ENCODE results near the gene LHPP. TPM values are rescaled to one million over a fixed set of nuclear protein-coding genes. Genes with fewer than 3 reads are reported as not detected.

The LHPP gene
- total and polyA plus RNA-seq, 2 experiments from 2014 or later = 27.4 to 40.2 TPM

DNA sequence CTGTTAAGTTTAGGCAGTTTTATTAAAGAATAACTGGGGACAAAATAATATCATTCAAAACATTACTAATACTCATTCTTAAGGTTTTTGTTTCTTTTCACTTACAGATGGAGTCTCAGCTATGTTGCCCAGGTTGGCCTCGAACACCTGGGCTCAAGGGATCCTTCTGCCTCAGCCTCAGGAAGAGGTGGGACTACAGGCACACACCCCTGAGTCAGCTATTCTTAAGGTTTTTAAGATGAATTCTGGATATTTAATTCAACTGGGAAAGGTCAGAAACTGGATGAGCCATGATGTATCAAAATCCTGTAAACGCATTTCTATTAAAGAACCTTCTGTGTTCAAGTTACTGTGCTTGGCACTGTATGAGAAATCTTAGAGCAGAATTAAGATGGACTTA, 46.4 kb upstream of the LHPP start:
- Histone ChIP-seq H3K9me2 (ENCODE audit: insufficient read depth) (no peaks in the 10 kb centered on the region), H3K79me2 (replicated peaks; ENCODE audit: insufficient read depth) (peaks cover 68% of the 10 kb centered on the region), H2AFZ (no peak overlapping the region), H3K36me3 (ENCODE audit: insufficient read depth) (no peaks in the 10 kb centered on the region; the same call in 1 of the 2 replicates), H3K27me3 (ENCODE audit: insufficient read depth) (0 out of 2 replicates have a peak, but pooled peaks cover 2% of the 10 kb centered on the region), H3F3A (replicated peaks; ENCODE audit: low read depth) (peaks cover 3% of the 10 kb centered on the region; the same call in 1 of the 2 replicates), H3K4me3 (no peak overlapping the region), H3K4me1 (ENCODE audit: insufficient read depth) (peaks cover 27% of the 10 kb centered on the region), H3K4me2 (peak overlapping the region; percentile 34; the same call in 1 of the 2 replicates), H3K27ac (ENCODE audit: low read depth) (no peak overlapping the region), H4K20me1 (replicated peaks; ENCODE audit: insufficient read depth) (peaks cover 21% of the 10 kb centered on the region)
- DNase-seq (ENCODE audit: low spot score) (no peak), ATAC-seq (no peak)
- no peak overlapping the region for H3K4me3 Mint-ChIP-seq
- peaks cover 16% of the 10 kb centered on the region; the same call in 2 of the 3 replicates for H3K36me3 Mint-ChIP-seq (ENCODE audit: low read depth)
- H3K4me1 Mint-ChIP-seq = peaks cover 30% of the 10 kb centered on the region
- no peak overlapping the region; the same call in 1 of the 2 replicates for H3K27ac Mint-ChIP-seq
- no peaks in the 10 kb centered on the region for H3K9me3 Mint-ChIP-seq
- TF ChIP-seq, protein P1, sequence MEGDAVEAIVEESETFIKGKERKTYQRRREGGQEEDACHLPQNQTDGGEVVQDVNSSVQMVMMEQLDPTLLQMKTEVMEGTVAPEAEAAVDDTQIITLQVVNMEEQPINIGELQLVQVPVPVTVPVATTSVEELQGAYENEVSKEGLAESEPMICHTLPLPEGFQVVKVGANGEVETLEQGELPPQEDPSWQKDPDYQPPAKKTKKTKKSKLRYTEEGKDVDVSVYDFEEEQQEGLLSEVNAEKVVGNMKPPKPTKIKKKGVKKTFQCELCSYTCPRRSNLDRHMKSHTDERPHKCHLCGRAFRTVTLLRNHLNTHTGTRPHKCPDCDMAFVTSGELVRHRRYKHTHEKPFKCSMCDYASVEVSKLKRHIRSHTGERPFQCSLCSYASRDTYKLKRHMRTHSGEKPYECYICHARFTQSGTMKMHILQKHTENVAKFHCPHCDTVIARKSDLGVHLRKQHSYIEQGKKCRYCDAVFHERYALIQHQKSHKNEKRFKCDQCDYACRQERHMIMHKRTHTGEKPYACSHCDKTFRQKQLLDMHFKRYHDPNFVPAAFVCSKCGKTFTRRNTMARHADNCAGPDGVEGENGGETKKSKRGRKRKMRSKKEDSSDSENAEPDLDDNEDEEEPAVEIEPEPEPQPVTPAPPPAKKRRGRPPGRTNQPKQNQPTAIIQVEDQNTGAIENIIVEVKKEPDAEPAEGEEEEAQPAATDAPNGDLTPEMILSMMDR (conservative IDR thresholded peaks at IDR 0.05; ENCODE audit: low read depth in 2 of 2) = no peak
- no peak for TF ChIP-seq POLR2AphosphoS5 (IDR thresholded peaks at IDR 0.05; ENCODE audit: low read depth)
- TF ChIP-seq, protein P2, sequence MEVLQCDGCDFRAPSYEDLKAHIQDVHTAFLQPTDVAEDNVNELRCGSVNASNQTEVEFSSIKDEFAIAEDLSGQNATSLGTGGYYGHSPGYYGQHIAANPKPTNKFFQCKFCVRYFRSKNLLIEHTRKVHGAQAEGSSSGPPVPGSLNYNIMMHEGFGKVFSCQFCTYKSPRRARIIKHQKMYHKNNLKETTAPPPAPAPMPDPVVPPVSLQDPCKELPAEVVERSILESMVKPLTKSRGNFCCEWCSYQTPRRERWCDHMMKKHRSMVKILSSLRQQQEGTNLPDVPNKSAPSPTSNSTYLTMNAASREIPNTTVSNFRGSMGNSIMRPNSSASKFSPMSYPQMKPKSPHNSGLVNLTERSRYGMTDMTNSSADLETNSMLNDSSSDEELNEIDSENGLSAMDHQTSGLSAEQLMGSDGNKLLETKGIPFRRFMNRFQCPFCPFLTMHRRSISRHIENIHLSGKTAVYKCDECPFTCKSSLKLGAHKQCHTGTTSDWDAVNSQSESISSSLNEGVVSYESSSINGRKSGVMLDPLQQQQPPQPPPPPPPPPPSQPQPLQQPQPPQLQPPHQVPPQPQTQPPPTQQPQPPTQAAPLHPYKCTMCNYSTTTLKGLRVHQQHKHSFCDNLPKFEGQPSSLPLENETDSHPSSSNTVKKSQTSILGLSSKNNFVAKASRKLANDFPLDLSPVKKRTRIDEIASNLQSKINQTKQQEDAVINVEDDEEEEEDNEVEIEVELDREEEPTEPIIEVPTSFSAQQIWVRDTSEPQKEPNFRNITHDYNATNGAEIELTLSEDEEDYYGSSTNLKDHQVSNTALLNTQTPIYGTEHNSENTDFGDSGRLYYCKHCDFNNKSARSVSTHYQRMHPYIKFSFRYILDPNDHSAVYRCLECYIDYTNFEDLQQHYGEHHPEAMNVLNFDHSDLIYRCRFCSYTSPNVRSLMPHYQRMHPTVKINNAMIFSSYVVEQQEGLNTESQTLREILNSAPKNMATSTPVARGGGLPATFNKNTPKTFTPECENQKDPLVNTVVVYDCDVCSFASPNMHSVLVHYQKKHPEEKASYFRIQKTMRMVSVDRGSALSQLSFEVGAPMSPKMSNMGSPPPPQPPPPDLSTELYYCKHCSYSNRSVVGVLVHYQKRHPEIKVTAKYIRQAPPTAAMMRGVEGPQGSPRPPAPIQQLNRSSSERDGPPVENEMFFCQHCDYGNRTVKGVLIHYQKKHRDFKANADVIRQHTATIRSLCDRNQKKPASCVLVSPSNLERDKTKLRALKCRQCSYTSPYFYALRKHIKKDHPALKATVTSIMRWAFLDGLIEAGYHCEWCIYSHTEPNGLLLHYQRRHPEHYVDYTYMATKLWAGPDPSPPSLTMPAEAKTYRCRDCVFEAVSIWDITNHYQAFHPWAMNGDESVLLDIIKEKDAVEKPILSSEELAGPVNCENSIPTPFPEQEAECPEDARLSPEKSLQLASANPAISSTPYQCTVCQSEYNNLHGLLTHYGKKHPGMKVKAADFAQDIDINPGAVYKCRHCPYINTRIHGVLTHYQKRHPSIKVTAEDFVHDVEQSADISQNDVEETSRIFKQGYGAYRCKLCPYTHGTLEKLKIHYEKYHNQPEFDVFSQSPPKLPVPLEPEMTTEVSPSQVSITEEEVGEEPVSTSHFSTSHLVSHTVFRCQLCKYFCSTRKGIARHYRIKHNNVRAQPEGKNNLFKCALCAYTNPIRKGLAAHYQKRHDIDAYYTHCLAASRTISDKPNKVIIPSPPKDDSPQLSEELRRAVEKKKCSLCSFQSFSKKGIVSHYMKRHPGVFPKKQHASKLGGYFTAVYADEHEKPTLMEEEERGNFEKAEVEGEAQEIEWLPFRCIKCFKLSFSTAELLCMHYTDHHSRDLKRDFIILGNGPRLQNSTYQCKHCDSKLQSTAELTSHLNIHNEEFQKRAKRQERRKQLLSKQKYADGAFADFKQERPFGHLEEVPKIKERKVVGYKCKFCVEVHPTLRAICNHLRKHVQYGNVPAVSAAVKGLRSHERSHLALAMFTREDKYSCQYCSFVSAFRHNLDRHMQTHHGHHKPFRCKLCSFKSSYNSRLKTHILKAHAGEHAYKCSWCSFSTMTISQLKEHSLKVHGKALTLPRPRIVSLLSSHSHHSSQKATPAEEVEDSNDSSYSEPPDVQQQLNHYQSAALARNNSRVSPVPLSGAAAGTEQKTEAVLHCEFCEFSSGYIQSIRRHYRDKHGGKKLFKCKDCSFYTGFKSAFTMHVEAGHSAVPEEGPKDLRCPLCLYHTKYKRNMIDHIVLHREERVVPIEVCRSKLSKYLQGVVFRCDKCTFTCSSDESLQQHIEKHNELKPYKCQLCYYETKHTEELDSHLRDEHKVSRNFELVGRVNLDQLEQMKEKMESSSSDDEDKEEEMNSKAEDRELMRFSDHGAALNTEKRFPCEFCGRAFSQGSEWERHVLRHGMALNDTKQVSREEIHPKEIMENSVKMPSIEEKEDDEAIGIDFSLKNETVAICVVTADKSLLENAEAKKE (CRISPR knock-in tag; IDR thresholded peaks at IDR 0.05) = no peak
- no peak for TF ChIP-seq ZNF331 (CRISPR knock-in tag; IDR thresholded peaks at IDR 0.05; ENCODE audit: low read depth)
- TF ChIP-seq, protein P3, sequence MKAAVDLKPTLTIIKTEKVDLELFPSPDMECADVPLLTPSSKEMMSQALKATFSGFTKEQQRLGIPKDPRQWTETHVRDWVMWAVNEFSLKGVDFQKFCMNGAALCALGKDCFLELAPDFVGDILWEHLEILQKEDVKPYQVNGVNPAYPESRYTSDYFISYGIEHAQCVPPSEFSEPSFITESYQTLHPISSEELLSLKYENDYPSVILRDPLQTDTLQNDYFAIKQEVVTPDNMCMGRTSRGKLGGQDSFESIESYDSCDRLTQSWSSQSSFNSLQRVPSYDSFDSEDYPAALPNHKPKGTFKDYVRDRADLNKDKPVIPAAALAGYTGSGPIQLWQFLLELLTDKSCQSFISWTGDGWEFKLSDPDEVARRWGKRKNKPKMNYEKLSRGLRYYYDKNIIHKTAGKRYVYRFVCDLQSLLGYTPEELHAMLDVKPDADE (IDR thresholded peaks at IDR 0.05) = no peak
- no peak for TF ChIP-seq STAT1 (IDR thresholded peaks at IDR 0.05; ENCODE audit: unreplicated experiment)
- TF ChIP-seq CREB1 (CRISPR knock-in tag; IDR thresholded peaks at IDR 0.05; ENCODE audit: low read depth) = no peak
- TF ChIP-seq, protein P4, sequence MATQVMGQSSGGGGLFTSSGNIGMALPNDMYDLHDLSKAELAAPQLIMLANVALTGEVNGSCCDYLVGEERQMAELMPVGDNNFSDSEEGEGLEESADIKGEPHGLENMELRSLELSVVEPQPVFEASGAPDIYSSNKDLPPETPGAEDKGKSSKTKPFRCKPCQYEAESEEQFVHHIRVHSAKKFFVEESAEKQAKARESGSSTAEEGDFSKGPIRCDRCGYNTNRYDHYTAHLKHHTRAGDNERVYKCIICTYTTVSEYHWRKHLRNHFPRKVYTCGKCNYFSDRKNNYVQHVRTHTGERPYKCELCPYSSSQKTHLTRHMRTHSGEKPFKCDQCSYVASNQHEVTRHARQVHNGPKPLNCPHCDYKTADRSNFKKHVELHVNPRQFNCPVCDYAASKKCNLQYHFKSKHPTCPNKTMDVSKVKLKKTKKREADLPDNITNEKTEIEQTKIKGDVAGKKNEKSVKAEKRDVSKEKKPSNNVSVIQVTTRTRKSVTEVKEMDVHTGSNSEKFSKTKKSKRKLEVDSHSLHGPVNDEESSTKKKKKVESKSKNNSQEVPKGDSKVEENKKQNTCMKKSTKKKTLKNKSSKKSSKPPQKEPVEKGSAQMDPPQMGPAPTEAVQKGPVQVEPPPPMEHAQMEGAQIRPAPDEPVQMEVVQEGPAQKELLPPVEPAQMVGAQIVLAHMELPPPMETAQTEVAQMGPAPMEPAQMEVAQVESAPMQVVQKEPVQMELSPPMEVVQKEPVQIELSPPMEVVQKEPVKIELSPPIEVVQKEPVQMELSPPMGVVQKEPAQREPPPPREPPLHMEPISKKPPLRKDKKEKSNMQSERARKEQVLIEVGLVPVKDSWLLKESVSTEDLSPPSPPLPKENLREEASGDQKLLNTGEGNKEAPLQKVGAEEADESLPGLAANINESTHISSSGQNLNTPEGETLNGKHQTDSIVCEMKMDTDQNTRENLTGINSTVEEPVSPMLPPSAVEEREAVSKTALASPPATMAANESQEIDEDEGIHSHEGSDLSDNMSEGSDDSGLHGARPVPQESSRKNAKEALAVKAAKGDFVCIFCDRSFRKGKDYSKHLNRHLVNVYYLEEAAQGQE (IDR thresholded peaks at IDR 0.05; ENCODE audit: unreplicated experiment) = no peak
- TF ChIP-seq EZH2phosphoT487 (IDR thresholded peaks at IDR 0.05; ENCODE audit: unreplicated experiment) = no peak
- H3K27me3 Mint-ChIP-seq (ENCODE audit: insufficient read depth, low read depth, poor library complexity) = peaks cover 17% of the 10 kb centered on the region

All from GM23338 (cell line).